Brain microvascular endothelial cell (primary cell): ENCODE measurements around the gene KRTAP5-5.

ENCODE experiments used
- DNase-seq: peaks from one replicate; pipeline ENCODE4 v3.0.0-alpha.2; 2020
- H3K27ac ChIP-seq: fragments of 250-450 bp; sonication (Bioruptor Pico); 2 replicates; pipeline ENCODE4 v1.5.1; 2020; ENCODE audit warnings: mild to moderate bottlenecking, moderate library complexity
- H3K27me3 ChIP-seq: fragments of 250-450 bp; sonication (Bioruptor Pico); replicated peaks from 2 replicates; pipeline ENCODE4 v1.5.1; 2020; ENCODE audit warnings: mild to moderate bottlenecking
- H3K36me3 ChIP-seq: fragments of 250-450 bp; sonication (Bioruptor Pico); replicated peaks from 2 replicates; pipeline ENCODE4 v1.5.1; 2020; ENCODE audit warnings: mild to moderate bottlenecking
- H3K4me3 ChIP-seq: 2 replicates; pipeline ENCODE4 v1.5.1; 2011; ENCODE audit warnings: low read depth, mild to moderate bottlenecking, control low read depth, low read length, moderate library complexity
- CTCF ChIP-seq: IDR thresholded peaks from 2 replicates; pipeline ENCODE4 v1.5.1; 2011; ENCODE audit warnings: low read depth, mild to moderate bottlenecking, moderate library complexity, low read length, control low read depth, inconsistent platforms; ENCODE audit errors: missing control alignments
- in situ Hi-C: cut with HindIII; loops from 2 replicates; pipeline ENCODE4 v1.10.0; 2017; ENCODE audit warnings: low sequenced_read_pairs, low pct_ligation_motif_present

KRTAP5-5 gene

GRCh38 chr11:1633864-1634263, 4.3 kb downstream of the KRTAP5-5 start:
- no peaks in the 10 kb centered on the region for H3K36me3 ChIP-seq
- no peak overlapping the region for H3K27ac ChIP-seq
- H3K27me3 ChIP-seq = peaks cover 19% of the 10 kb centered on the region
- in situ Hi-C loops = no loop called here
- DNase-seq = no peak
- no peak overlapping the region for H3K4me3 ChIP-seq
- no peak for TF ChIP-seq CTCF

- no peak overlapping the region for H3K4me3 ChIP-seq
- TF ChIP-seq CTCF = no peak
- peaks cover 13% of the 10 kb centered on the region for H3K27me3 ChIP-seq
- no peak overlapping the region for H3K27ac ChIP-seq
- H3K36me3 ChIP-seq = no peaks in the 10 kb centered on the region
- DNase-seq = no peak
- in situ Hi-C loops = no loop called here
Observed at GRCh38 chr11:1636291-1636950, 6.8 kb downstream of the KRTAP5-5 start.

- DNase-seq = no peak
- Histone ChIP-seq H3K27ac (no peak overlapping the region), H3K4me3 (no peak overlapping the region), H3K27me3 (peaks cover 12% of the 10 kb centered on the region), H3K36me3 (no peaks in the 10 kb centered on the region)
- in situ Hi-C loops = no loop called here
- no peak for TF ChIP-seq CTCF
Observed at GRCh38 chr11:1637628-1638027, 8.1 kb downstream of the KRTAP5-5 start.

GRCh38 chr11:1638344-1638743, 8.8 kb downstream of the KRTAP5-5 start:
- no peak for DNase-seq
- Histone ChIP-seq H3K4me3 (no peak overlapping the region), H3K27me3 (peaks cover 10% of the 10 kb centered on the region), H3K36me3 (no peaks in the 10 kb centered on the region), H3K27ac (no peak overlapping the region)
- in situ Hi-C loops = no loop called here
- no peak for TF ChIP-seq CTCF

DNA sequence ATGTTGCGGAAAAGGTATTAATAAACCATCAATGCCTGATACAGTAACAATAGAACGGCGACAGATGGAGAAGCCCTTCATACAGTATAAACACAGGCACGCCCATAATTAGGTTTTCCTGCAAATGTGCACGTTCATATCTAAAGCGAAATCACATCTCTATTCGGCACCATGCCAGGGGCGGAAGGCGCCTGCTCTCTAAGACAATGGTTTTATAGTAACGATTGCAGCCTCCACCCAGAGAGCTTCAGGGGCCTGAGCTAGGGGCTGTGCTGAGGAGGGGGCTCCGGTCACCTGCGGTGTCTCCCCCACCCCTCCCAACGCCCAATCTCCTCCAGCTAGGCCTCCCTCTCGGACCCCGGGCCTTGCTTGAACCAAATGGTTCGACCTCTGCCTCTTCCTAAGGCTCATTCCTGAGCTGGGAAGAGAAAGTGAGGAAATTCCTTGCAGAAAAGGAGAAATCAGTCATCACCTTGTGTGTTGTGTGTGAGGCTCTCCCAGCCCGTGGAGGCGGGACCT, 9.6 kb downstream of the KRTAP5-5 start:
- in situ Hi-C loops = no loop called here
- peaks cover 7% of the 10 kb centered on the region for H3K27me3 ChIP-seq

More for the DNA sequence above, 9.6 kb downstream of the KRTAP5-5 start:
- Histone ChIP-seq H3K4me3 (no peak overlapping the region), H3K27ac (no peak overlapping the region), H3K36me3 (no peaks in the 10 kb centered on the region)
- TF ChIP-seq CTCF = no peak
- DNase-seq = no peak
